Measurements from ENCODE around the gene OGFOD3. TPM values are rescaled to one million over a fixed set of nuclear protein-coding genes. Genes with fewer than 3 reads are reported as not detected.

The OGFOD3 gene
- total and polyA plus RNA-seq, 12 donors, result 17.9 to 131 (median 42.0) TPM

DNA sequence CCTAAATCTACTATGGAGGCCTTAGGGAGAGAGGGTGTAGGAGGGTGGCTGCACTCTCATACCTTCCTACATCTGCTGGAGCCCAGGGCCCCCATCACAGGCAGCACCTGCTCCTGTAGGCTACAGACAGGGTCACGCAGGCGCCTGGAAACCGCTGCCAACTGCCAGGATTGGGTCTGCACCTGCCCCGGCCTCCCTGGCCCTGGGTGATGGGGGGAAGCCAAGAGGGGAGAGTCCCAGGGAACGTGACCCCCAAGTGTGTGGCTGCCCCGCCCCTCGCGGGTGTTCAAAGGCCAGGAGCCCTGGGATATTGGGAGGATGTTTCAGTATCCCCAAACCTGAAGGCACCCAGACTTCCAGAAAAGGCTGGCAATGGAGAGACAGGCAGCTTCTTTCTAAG lies 64.9 kb downstream of the OGFOD3 start:
- DNase-seq, result no peak
- intact Hi-C loops (cut with DNase I), result loop anchor here (5.0 kb wide), 2 partner anchors 59 to 424 kb away; no protein-coding TSS in a partner anchor
- no peaks in the 10 kb centered on the region for H3K36me3 ChIP-seq (replicated peaks in 1 of 2)
- no peak overlapping the region for H3K4me3 ChIP-seq
- H3K27me3 ChIP-seq, result peaks cover 9% of the 10 kb centered on the region
- no peaks in the 10 kb centered on the region for H3K9me3 ChIP-seq (replicated peaks in 1 of 3)
- 83 to 89% (median 87%) methylated on average over 5 to 8 of the region's 8 CpGs for WGBS, 4 donors
- no peak overlapping the region for H3K27ac ChIP-seq
- no peak for TF ChIP-seq POLR2A (IDR thresholded peaks at IDR 0.05)
- TF ChIP-seq, protein P1, sequence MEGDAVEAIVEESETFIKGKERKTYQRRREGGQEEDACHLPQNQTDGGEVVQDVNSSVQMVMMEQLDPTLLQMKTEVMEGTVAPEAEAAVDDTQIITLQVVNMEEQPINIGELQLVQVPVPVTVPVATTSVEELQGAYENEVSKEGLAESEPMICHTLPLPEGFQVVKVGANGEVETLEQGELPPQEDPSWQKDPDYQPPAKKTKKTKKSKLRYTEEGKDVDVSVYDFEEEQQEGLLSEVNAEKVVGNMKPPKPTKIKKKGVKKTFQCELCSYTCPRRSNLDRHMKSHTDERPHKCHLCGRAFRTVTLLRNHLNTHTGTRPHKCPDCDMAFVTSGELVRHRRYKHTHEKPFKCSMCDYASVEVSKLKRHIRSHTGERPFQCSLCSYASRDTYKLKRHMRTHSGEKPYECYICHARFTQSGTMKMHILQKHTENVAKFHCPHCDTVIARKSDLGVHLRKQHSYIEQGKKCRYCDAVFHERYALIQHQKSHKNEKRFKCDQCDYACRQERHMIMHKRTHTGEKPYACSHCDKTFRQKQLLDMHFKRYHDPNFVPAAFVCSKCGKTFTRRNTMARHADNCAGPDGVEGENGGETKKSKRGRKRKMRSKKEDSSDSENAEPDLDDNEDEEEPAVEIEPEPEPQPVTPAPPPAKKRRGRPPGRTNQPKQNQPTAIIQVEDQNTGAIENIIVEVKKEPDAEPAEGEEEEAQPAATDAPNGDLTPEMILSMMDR (IDR thresholded peaks at IDR 0.05), result no peak
- H3K4me1 ChIP-seq (replicated peaks in 1 of 2), result no peaks in the 10 kb centered on the region

DNA sequence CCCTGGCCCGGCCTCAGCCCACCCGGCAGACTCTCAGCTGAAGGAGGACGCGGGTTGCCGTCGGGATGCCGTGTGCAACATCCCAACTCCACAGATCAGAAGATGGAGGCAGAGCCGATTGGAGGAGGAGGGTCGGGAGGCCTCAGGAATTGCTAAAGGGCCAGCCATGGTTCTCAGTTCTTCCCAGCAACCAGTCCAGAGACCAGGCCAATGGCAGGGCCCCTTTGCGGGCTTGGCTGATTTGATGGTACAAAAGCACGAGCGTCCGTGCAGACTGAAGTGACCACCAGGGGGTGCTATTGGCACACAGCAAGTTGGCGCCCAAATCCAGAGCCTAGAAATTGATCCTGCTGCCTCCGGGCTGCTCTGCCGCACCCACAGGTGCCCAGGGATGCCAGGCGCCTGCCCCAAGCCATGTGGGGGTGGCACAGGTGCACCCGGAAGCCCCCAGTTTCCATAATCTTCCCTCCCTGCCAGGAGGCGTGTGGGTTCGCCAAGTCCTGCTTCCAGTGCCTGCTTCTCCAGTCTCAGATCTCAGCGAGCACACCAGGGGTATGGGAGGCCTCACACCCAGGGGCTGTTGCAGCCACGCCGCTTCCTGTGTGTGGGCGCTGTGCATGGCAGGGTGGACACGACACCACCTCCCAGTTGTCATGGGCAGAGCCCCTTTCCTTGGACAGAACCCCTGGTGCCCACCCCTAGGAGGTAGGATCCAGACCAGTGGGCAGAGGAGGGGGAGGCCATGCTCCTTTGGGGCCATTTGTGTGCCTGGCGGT lies 66.5 kb downstream of the OGFOD3 start:
- Histone ChIP-seq H3K36me3 (replicated peaks in 1 of 2) (no peaks in the 10 kb centered on the region), H3K9me3 (replicated peaks in 1 of 3) (no peaks in the 10 kb centered on the region), H3K27ac (no peak overlapping the region), H3K27me3 (no peaks in the 10 kb centered on the region), H3K4me3 (no peak overlapping the region), H3K4me1 (replicated peaks in 1 of 2) (no peaks in the 10 kb centered on the region)
- TF ChIP-seq POLR2A (IDR thresholded peaks at IDR 0.05), result no peak
- TF ChIP-seq, protein P1 (IDR thresholded peaks at IDR 0.05), result peak; percentile 93 to 99 (median 96)
- 31 to 40% (median 39%) methylated on average over 16 to 26 of the region's 26 CpGs for WGBS, 4 donors
- intact Hi-C loops (cut with DNase I), result loop anchor here (1.0 to 5.0 kb wide), 3 partner anchors 60 to 425 kb away; no protein-coding TSS in a partner anchor
- DNase-seq, result peak; percentile 84 to 96 (median 91)

DNA sequence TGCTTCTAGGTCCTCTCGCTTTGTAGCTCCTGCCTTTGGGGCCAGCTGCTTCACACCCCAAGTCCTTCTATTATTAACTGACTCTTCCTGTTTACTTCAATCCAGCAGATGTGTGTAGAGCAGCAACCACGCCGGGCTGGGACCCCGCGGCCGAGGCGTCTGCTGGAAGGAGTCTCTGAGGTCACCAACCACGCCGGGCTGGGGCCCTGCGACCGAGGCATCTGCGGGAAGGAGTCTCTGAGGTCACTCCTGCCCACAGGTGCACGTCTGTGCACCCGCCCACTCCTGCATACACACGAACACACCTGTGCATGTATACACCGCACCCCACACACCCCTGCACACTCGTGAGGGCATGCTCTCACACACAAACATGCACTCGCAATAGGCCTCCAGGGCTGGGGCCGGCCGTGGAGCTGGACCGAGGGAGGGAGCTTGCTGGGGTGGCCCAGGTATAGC lies 67.1 kb downstream of the OGFOD3 start:
- TF ChIP-seq, protein P1 (IDR thresholded peaks at IDR 0.05), result no peak
- no peak for TF ChIP-seq POLR2A (IDR thresholded peaks at IDR 0.05)
- 60 to 92% (median 64%) methylated on average over 7 to 21 of the region's 21 CpGs for WGBS, 4 donors
- Histone ChIP-seq H3K36me3 (replicated peaks in 1 of 2) (no peaks in the 10 kb centered on the region), H3K9me3 (replicated peaks in 1 of 3) (no peaks in the 10 kb centered on the region), H3K27ac (no peak overlapping the region), H3K4me3 (no peak overlapping the region), H3K4me1 (replicated peaks in 1 of 2) (no peaks in the 10 kb centered on the region), H3K27me3 (no peaks in the 10 kb centered on the region)
- intact Hi-C loops (cut with DNase I), result loop anchor here (1.0 to 5.0 kb wide), 3 partner anchors 61 to 426 kb away; no protein-coding TSS in a partner anchor
- no peak for DNase-seq

DNA sequence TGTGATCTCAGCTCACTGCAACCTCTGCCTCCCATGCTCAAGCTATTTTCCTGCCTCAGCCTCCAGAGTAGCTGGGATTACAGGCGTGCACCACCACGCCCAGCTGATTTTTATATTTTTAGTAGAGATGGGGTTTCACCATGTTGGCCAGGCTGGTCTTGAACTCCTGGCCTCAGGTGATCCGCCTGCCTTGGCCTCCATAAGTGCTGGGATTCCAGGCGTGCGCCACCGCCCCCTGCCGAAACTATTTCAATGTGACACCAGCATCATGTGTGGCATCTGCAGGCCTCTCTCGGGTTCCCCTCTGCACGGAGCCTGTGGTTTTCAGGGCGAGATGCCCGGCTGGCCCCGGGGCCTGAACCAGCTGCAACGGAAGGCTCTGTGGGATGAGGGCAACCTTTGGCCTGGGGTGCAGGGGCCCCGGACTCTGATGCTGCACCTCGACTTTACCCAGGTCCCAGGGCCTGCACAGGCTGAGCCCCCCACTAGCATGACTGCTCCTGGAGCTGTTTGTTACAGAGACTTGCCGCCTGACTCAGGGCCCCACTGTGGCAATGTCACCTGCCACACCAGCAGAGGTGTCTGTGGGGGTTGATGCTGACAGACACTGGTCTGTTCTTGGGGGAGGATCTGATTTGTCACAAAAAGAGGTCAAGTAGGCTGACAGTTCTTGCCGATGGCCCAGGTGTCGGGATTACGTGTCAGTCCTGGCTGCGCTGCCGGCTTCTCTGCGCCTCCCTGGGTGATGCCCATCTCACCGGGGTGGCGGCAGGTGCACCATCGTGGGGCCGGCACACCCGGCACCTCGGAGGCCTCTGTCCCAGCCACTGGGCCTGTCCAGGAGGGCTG lies 68.0 kb downstream of the OGFOD3 start:
- DNase-seq, result no peak
- Histone ChIP-seq H3K9me3 (replicated peaks in 1 of 3) (no peaks in the 10 kb centered on the region), H3K27me3 (no peaks in the 10 kb centered on the region), H3K27ac (no peak overlapping the region), H3K4me3 (no peak overlapping the region), H3K4me1 (replicated peaks in 1 of 2) (no peaks in the 10 kb centered on the region), H3K36me3 (replicated peaks in 1 of 2) (no peaks in the 10 kb centered on the region)
- intact Hi-C loops (cut with DNase I), result loop anchor here (1.0 to 5.0 kb wide), 3 partner anchors 62 to 427 kb away; no protein-coding TSS in a partner anchor
- no peak for TF ChIP-seq POLR2A (IDR thresholded peaks at IDR 0.05)
- TF ChIP-seq, protein P1 (IDR thresholded peaks at IDR 0.05), result no peak
- 78 to 92% (median 83%) methylated on average over 8 to 28 of the region's 28 CpGs for WGBS, 4 donors
